ENCODE results near the gene PARVB. TPM values are rescaled to one million over a fixed set of nuclear protein-coding genes. Genes with fewer than 3 reads are reported as not detected.

Gene PARVB
- total RNA-seq, 1 experiment from 2014 or later = 85.3 TPM

DNA sequence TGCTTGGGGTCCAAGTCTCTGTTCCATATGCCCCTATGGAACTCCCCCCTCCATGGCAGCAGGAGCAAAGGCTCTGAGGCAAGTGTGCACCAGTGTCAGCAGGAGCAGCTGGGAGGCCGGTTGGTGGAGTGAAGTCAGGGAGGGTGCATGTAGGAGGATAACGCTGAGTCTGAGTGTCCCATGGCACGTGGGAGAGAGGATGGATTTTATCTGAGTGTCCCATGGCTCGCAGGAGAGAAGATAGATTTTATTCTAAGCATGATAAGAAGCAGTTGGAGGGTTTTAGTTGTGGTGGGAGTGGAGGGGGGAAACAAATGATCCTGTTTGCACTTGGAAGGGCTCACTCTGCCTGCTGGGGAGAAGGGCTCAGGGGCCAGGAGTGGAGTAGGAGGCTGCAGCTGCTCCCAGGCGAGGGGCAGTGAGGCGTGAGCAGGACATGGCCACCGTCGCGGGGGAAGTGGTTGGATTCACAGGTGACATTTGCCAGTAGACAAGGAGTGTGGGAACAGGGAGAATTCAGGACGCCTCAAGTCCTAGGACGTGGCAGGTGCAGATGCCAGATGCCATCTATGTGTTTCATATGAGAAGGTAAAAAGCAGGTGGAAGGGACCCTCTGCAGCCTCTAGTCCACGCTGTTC is 123.0 kb downstream of the PARVB start:
- DNase-seq (no peak), ATAC-seq (no peak)
- H3K27me3 ChIP-seq (ENCODE audit: low read length) = no peaks in the 10 kb centered on the region
- H2AFZ ChIP-seq (ENCODE audit: low read length) = no peak overlapping the region
- no peak overlapping the region for H3K27ac ChIP-seq (ENCODE audit: low read length)
- H3K9ac ChIP-seq (ENCODE audit: low read length) = no peak overlapping the region
- intact Hi-C loops (cut with micrococcal nuclease) = no loop called here
- ChIA-PET POLR2A (ENCODE audit: unreplicated experiment) (no interaction called here), CTCF (no interaction called here)
- no peaks in the 10 kb centered on the region for H3K36me3 ChIP-seq (ENCODE audit: low read depth, low read length)
- H3K4me2 ChIP-seq (ENCODE audit: low read length) = no peak overlapping the region
- no peaks in the 10 kb centered on the region for H3K9me3 ChIP-seq (ENCODE audit: low read length)
- H3K79me2 ChIP-seq (ENCODE audit: low read length) = no peaks in the 10 kb centered on the region
- TF ChIP-seq EZH2phosphoT487 (IDR thresholded peaks at IDR 0.05; ENCODE audit: borderline replicate concordance, low read length) = no peak
- TF ChIP-seq EZH2 (IDR thresholded peaks at IDR 0.05; ENCODE audit: low read length, unreplicated experiment) = no peak
- TF ChIP-seq, protein P1, sequence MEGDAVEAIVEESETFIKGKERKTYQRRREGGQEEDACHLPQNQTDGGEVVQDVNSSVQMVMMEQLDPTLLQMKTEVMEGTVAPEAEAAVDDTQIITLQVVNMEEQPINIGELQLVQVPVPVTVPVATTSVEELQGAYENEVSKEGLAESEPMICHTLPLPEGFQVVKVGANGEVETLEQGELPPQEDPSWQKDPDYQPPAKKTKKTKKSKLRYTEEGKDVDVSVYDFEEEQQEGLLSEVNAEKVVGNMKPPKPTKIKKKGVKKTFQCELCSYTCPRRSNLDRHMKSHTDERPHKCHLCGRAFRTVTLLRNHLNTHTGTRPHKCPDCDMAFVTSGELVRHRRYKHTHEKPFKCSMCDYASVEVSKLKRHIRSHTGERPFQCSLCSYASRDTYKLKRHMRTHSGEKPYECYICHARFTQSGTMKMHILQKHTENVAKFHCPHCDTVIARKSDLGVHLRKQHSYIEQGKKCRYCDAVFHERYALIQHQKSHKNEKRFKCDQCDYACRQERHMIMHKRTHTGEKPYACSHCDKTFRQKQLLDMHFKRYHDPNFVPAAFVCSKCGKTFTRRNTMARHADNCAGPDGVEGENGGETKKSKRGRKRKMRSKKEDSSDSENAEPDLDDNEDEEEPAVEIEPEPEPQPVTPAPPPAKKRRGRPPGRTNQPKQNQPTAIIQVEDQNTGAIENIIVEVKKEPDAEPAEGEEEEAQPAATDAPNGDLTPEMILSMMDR (conservative IDR thresholded peaks at IDR 0.05; ENCODE audit: low read depth, low read length) = no peak
- no peaks in the 10 kb centered on the region for H3K9me2 ChIP-seq (replicated peaks; ENCODE audit: low read length)
- H3K4me1 ChIP-seq (ENCODE audit: insufficient read depth, low read length) = no peaks in the 10 kb centered on the region
- H3K4me3 ChIP-seq (ENCODE audit: low read length) = no peak overlapping the region
- H4K20me1 ChIP-seq (ENCODE audit: low read length) = no peaks in the 10 kb centered on the region
- H3F3A ChIP-seq (ENCODE audit: low read length, unreplicated experiment) = no peaks in the 10 kb centered on the region
- no TSS peak for BruUV-seq (replicated peaks)

DNA sequence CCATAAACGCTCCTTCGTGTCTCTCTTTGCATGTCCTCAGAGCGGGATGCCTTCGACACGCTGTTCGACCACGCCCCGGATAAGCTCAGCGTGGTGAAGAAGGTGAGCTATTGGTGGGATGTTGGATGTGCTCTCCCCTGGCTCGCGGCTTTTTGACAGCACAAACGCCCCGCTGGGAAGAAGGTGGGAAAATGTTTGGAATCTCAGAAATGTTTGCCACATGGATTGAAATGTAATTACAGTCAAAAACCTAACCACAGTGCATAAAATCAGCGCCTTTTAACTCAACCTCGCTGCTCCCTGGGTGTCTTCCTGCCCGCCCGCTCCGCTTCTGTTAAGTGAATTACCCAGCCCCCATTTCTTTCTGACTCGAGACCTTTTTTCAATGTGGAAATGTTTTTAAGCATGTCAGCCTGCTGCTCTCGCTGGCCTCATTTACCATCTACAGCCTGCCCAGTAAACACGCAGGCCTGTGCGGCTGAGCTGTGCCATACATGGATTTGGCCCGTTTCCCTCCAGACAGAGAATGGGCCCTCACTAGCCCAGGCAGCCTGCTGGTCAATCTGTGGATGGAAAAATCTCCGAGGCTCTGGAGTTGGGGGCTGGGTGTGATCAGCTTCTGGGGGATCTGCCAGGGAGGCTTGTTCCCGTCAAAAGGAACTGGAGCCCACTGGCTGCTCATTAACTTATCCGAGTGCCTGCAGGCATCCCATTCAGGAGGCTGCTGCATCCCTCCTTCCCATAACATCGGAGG is 123.9 kb downstream of the PARVB start:
- no peak for ATAC-seq
- BruUV-seq (replicated peaks) = no TSS peak
- POLR2A ChIA-PET (ENCODE audit: unreplicated experiment) = no interaction called here

More for the DNA sequence above, 123.9 kb downstream of the PARVB start:
- no peak overlapping the region for H3K9ac ChIP-seq (ENCODE audit: low read length)
- no peak overlapping the region for H3K4me2 ChIP-seq (ENCODE audit: low read length)
- intact Hi-C loops (cut with micrococcal nuclease) = no loop called here
- no peaks in the 10 kb centered on the region for H3K79me2 ChIP-seq (ENCODE audit: low read length)
- no peaks in the 10 kb centered on the region for H3K27me3 ChIP-seq (ENCODE audit: low read length)
- H3K9me2 ChIP-seq (replicated peaks; ENCODE audit: low read length) = no peaks in the 10 kb centered on the region
- H3K9me3 ChIP-seq (ENCODE audit: low read length) = no peaks in the 10 kb centered on the region
- no peaks in the 10 kb centered on the region for H3K36me3 ChIP-seq (ENCODE audit: low read depth, low read length)
- no peak overlapping the region for H3K27ac ChIP-seq (ENCODE audit: low read length)
- TF ChIP-seq EZH2phosphoT487 (IDR thresholded peaks at IDR 0.05; ENCODE audit: borderline replicate concordance, low read length) (no peak), EZH2 (IDR thresholded peaks at IDR 0.05; ENCODE audit: low read length, unreplicated experiment) (no peak)
- TF ChIP-seq, protein P1 (conservative IDR thresholded peaks at IDR 0.05; ENCODE audit: low read depth, low read length) = no peak
- no peaks in the 10 kb centered on the region for H3K4me1 ChIP-seq (ENCODE audit: insufficient read depth, low read length)
- no peak overlapping the region for H3K4me3 ChIP-seq (ENCODE audit: low read length)
- DNase-seq = no peak
- no peak overlapping the region for H2AFZ ChIP-seq (ENCODE audit: low read length)
- no peaks in the 10 kb centered on the region for H4K20me1 ChIP-seq (ENCODE audit: low read length)
- CTCF ChIA-PET = no interaction called here
- no peaks in the 10 kb centered on the region for H3F3A ChIP-seq (ENCODE audit: low read length, unreplicated experiment)

All from PC-3 (cell line).